GM12874 (cell line): Measurements from ENCODE around the gene AVEN.

Experiments used
- CTCF ChIP-seq: IDR thresholded peaks from 2 replicates; pipeline ENCODE4 v1.5.1; 2011; ENCODE audit warnings: low read depth, mild to moderate bottlenecking, control low read depth, low read length, moderate library complexity; ENCODE audit not compliant: insufficient read depth

Gene AVEN

GRCh38 chr15:33960549-33960935 is 78.5 kb downstream of the AVEN start:
- TF ChIP-seq CTCF, result no peak

- TF ChIP-seq CTCF, result no peak
Measured at GRCh38 chr15:33959844-33960548, 79.0 kb downstream of the AVEN start.

- no peak for TF ChIP-seq CTCF
Measured at GRCh38 chr15:33956397-33956796, 82.6 kb downstream of the AVEN start.

- no peak for TF ChIP-seq CTCF
Measured at GRCh38 chr15:33955945-33956344, 83.1 kb downstream of the AVEN start.

GRCh38 chr15:33946152-33946551 is 92.9 kb downstream of the AVEN start:
- no peak for TF ChIP-seq CTCF

GRCh38 chr15:33941279-33942063 is 97.5 kb downstream of the AVEN start:
- no peak for TF ChIP-seq CTCF

- no peak for TF ChIP-seq CTCF
Measured at GRCh38 chr15:33934921-33935320, 104.1 kb downstream of the AVEN start.
